Activated CD4-positive, alpha-beta T cell treated with anti-CD3 and anti-CD28 coated beads, Interleukin-2, amount 50 U/mL, for 48 hours (primary cell): ENCODE measurements around the gene PDXK.
"Not testable (repeated sequence)": the region's sequence is repeated elsewhere in the genome, so short reads cannot be mapped to it uniquely, and the experiment has no call there.

Source experiments
- DNase-seq, 2 experiments: peaks; one replicate each; pipeline ENCODE4 v3.0.0-alpha.2; 2020

The PDXK gene

GRCh38 chr21:43697758-43698643 lies 20.9 kb upstream of the PDXK start:
- DNase-seq, result no peak

DNA sequence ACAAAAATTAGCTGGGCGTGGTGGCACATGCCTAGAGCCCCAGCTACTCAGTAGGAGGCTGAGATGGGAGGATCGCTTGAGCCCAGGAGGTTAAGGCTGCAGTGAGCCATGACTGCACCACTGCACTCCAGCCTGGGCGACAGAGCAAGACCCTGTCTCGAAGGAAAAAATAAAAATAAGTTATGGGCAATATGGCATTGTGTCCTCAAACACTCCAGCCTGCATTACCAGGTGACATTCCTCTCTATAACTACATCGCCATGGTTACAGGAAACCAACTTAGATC lies 19.5 kb upstream of the PDXK start:
- not testable (repeated sequence) for DNase-seq

DNA sequence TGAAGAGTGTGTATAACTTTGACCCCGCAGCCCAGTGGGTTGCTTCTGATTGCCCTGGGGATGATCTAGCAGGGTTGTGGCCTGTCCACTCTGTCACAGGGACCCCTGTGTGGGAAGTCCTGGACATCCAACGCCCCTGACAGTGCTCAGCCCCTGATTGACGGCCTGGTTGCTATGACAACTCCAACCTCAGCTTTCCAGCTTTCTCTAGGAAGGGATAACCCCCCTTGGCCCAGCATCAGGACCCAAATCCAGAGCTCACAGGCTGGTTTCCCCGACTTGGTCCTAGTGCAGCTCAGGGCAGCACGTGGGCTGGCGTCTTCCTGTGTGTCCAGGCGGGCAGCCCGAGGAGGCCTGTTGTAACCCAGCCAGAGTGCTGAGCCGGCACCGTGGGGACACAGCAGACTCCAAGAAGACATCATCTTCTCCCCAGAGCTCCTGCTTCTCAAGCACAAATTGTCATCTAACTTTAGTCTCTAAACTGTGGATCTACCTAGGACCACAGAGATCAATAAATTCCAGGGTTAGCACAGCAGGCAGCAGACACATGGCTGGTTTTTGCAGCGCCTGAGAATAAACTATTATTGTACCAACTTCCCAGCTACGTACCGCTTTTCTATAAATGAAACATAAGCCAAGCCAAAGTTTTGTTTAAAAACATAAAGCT lies 18.9 kb upstream of the PDXK start:
- no peak for DNase-seq

DNA sequence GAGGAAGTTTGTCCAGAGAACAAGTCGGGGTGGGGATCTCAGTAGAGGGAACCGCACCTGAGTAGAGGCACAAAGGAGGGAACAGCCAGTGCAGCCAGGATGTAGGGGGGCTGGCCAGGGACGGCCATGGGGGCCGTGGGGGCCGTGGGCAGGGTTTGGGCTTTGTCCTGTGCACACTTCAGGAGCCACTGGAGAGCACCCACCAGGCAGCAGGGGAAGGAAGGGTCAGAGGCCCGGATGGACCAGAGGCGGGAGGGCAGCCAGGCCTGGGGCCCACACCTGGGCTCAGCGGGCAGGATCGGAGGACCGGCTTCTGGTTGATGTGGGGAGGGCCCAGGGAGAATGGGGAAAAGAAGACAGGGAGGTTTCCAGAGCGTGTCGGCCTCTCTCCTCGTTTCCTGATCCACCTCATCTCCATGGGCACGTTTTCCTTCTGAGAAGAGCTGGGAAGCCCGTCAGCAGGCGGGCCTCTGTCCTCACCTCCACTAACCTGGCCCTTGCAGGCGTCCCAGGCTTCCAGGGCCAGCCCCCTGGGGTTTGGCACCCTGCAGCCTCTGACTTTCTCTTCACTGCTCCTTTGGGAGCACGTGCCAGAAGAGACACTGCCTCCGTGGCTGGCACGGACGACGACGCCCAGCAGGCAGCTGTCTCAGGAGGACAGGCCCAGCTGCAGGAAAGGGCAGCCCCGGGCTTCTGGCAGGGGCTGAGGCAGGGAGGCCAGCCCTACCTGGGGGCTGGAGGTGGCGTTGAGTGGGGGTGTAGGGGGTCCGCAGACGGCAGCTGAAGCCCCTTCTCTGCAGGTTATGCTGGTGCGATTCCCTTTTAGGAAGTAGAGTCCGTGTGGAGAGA lies 16.8 kb upstream of the PDXK start:
- DNase-seq, result no peak

DNA sequence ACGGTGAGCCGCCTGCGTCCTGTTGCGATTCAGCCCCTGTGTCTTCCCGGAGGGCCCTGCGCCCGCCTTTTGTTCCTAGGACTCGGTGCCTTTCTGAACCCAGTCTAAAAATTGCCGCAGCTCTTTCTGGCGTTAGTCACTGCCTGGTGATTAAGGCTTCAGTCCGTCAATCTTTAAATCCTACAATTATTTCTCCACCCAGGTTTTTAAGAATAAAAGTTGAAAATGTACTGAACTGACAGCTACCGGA lies 16.2 kb upstream of the PDXK start:
- DNase-seq, result no peak

DNA sequence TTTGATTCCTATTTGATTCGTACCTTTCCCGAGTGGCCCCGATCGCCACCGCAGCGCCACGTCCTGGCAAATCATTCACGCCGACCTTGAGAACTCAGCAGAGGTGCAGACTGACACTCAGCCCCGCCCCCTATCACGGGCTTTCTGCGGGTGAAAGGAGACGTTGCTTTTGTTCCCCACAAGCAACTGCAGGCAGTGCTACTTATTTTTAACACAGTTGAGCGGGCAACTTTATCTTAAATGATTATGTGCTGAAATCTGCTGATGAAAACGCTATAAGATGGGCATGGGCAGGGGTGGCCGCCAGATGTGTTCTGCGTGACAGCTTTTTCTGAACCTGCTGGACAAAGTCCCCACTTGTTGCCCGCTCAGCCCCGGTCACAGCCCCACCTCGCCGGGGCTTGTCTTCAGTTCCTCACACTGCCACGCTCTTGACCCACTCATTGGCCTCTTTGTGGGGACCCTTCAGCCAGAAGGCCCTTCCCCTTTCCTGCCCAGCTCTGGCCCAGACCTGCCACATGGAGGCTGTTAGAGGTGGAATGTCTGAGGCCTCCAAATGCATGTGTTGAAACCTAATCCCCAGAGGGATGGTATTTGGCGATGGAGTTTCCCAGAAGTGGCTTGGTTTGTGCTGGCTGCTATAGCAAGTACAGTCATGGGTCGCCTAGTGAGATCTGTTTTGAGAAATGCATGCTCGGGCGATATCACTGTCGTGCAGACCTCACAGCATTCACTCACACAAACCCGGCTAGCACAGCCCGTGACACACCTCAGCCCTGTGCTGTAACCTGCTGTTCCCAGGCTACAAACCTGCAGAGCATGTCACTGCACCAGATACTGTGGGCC lies 15.7 kb upstream of the PDXK start:
- no peak for DNase-seq

DNA sequence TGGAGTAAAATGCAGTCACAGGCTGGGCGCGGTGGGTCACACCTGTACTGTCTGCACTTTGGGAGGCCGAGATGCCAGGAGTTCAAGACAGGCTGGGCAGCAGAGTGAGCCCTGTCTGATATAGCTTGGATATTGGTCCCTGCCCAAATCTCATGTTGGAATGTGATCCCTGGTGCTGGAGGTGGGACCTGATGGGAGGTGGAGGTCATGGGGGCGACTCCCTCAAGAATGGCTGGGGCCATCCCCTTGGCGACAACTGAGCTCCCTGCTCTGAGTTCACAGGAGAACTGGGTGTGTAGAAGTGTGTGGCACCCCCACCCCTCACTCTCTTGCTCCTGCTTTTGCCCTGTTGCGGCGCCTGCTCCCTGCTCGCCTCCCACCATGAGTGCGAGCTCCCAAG lies 11.5 kb upstream of the PDXK start:
- no peak for DNase-seq

DNA sequence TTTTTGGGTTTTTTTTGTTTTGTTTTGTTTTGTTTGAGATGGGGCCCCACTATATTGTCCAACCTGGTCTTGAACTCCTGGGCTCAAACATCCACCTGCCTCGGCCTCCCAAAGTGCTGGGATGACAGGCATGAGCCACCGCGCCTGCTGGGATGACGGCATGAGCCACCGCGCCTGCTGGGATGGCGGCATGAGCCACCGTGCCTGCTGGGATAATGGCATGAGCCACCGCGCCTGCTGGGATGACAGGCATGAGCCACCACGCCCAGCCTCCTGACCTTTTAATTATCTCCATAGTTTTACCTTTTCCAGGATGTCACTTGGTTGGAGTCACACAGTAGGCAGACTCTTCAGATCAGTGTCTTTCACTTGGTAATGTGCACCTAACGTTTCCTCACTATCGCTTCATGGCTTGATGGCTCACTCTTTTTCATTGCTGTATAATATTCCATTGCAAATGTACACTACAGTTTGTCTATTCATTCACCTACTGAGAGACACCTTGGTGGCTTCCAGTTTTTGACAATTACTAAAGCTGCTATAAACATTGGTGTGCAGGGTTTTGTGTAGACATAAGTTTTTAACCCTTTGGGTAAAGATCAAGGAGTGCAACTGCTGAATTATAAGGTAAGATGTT lies 10.1 kb upstream of the PDXK start:
- DNase-seq, result no peak

GRCh38 chr21:43712268-43712942 lies 6.5 kb upstream of the PDXK start:
- no peak for DNase-seq

- DNase-seq, result not testable (repeated sequence)
These were observed 5.8 kb upstream of the PDXK start for GRCh38 chr21:43713123-43713522.

DNA sequence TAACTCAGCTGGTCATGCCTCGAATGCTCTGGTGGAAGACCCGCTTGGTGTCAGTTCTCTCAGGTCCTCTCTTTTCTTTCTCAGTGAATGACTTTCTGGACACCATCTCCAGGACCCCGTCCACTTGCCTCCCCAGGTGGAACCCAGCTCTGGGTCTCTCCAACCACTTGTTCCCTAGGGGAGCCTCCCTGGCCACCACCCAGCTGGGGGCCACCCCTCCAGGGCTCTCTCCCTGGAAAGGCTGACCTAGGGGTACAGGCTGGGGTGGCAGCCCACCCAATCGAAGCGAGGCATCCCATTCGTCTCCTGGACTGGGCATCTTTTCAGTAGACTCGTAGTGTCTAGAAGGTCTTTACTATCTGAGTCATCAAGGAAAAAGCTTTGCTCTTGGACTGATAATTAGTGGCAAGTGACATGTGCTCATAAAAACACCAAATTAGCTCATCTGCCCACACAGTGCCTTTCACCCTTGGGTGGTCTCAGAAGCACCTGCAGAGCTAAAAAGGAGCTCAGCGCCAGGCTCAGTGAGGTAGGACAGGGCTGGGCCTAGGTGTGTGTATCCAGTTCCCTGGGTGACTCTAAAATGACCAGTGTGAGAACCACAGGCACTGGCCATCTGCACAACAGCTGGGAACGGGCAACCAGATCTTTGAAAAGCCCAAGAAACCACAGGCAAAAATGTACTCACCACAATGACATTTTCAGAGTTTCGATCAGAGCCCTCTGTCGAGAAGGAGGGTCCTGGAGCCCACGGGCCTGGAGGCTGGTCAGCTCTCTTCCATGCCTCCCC lies 2.4 kb upstream of the PDXK start:
- DNase-seq, result no peak

DNA sequence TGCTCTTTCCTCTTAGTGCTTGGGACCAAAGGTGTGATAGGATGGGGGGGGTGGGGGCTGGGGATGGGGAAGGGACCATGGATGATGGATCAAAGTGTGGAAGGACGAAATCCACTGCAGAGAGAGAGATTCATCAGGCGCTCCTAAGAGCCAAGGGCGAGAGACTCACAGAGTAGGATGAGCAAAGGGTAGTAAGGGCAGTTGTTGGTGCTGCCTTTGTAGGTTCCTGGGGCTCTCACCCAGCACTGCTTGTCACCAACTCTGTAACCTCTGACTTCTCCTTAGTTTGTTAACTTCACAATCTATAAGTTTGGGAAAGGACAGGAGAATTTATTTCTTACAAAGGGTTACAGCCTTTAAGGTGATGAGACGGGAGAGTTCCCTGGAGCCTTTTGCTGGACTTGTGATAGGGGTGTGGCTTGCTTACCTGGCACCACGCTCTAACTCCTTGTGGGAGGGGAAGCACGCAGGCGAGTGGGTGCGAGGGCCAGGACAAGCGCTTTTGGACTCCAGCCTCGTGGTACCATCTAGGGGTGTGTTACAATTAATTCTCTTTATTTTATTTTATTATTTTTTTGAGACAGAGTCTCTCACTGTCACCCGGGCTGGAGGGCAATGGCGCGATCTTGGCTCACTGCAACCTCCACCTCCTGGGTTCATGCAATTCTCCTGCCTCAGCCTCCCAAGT lies 1.6 kb upstream of the PDXK start:
- no peak for DNase-seq

- DNase-seq, result no peak
These were observed 710 bp upstream of the PDXK start for GRCh38 chr21:43717967-43718871.

DNA sequence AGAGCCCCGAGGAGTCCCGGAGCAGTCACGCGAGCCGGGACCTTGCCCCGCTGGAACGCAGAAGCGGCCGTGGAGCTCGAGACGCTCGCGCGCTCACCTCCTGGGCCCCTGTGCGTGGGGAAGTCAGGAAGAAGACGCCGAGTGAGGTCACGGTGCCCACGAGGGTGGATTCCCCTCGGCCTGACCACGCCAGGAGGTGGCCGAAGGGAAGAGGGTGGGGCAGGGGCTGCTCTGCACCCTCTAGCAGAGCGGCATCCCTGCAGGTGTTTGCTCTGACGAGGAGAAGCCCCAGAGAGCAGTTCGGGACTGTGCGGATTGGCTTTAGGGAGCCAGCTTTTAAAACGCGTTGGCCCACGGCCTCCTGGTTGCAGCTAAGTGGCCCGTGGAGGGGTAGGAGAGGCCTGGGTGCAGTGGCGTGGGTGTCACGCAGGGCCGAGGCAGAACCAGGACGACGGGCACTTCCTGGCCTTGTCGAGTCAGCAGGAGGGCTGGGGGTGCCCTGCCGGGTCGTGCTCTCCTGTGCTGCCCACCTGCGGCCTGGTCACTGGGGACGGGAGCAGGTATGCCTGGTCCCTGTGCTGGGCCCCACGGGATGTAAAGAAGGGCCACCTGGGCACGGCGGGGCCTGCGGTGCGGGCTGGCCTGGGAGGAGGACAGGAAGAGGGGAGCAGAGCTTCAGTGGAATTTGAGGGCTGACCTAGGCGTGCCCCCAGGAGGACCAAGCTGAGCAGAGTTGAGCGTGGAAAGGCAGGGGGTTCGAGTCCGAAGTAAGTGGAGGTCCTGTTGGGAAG lies 1.0 kb downstream of the PDXK start:
- peak; percentile 21 to 33 for DNase-seq

DNA sequence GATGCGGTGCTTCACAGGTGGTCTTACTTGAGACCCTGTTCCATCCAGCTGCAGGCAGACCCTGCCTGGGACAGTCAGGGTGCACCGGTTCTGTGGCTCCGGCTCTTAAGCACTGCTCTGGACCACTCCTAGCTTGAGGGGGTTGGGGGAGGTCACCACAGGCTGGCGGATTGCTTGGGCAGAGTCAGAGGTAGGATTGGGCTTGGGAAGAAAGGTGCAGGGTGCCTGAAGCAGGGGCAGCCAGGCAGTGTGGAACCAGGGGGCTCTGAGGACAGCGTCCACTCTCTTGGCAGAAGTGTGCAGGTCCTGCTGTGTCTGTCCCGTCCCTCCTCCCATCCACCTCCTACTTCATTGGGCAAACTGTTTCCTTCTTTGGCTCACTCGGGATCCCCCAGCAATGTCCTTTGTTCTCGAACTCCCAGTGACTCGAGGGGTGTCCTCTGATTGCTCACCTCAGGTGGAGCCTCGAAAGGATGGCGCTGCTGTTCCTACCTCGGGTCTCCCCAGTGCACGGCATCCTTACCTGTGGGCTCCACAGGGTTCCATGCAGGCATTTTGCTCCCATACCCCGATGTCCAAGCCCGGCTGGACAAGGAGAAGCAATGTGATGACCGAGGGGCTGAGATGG lies 1.7 kb downstream of the PDXK start:
- no peak for DNase-seq

DNA sequence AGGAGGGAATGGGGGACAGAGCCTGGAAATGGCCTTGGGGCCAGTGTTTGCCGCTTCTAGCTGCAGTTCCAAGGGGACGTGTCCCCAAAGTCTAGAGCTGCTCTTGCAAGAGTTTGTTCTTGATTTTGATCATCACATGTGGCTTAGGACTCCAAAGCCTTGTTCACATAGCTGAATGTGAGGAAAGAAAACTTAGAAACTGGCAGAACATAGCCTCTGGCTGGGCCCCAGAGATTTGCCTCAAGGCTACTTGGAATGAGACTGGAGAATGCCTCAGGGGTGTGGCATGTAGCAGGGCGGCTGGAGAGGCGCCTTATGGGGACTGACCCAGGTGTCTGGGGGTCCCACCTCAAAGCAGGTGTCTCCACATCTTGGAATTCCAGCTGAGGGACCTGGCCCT lies 2.3 kb downstream of the PDXK start:
- no peak for DNase-seq

DNA sequence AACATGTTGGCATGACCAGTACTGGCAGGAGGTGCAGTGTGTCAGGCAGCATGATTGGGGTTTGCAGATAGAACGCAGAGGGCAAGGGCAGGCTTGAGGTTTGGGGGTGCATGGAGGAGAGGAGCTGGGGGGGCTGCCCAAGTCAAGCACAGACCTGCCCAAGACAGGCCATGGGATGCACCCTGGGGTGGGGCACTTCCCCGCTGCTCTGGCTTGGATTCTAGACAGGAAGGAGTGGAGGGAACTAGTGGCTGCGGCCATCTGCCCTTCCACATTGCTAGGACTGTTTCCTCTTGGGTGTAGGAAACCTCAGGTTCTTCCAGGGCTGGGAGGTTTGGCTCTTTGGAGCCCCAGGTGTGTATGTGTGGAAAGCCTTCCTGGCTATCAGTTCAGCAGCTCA lies 3.0 kb downstream of the PDXK start:
- DNase-seq, result no peak

- no peak for DNase-seq
These were observed 4.7 kb downstream of the PDXK start for GRCh38 chr21:43723648-43724047.
